ENCODE measurements around the gene PRR7.

PRR7 gene

DNA sequence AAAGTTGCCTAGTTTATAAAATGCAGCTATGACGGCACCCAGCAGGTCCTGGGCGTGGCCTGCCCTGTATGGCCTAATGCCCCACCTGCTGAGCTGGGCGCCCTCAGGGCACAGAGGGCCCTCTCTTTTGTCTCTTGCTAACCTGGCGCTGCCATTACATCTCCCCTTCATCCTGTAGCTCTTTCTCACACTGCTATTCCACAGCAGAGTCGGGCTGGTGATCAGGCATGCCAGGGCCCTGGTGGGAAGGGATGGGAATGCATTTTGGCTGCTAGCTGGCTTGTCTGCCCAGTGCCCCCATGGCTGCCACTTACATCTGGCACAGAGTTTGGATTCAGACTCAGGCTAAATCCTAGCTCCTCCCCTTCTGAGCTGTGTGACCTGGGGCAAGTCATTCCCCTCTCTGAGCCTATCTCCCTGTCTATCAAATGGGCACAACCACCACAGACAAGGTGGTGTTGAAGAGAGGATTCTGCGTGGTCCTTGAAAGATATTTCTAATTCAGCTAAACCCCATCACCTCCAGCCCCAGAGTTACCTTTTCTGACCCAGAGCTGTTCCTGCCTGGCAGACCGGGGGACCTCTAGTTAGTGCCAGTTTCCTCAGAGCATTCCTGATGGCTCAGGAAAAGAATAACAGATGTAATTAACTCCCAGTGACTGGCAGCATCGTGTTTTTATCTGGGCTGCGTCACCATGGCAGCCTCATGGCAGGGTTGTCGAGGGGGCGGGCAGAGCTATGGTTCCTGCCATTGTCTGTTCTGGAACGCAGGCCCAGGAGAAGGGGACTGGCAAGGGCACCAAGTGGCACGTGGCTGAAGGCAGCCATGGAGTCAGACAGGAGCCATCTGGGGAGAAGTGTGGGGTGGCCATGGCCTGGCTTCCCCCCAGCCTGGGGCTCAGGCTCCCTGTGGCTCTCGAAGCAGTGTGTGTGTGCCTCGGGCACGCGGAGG, 6.3 kb downstream of the PRR7 start:
- WGBS (ENCODE audit: extremely low coverage, insufficient coverage, low lambda C conversion rate) = no CpG with 5 or more reads among the region's 17 CpGs
- no peak overlapping the region for H3K23ac ChIP-seq (ENCODE audit: low read length)
- no peak overlapping the region for H3K18ac ChIP-seq (ENCODE audit: low read length)
- H3K9ac ChIP-seq (ENCODE audit: low read length) = no peak overlapping the region
- H3K4me3 ChIP-seq (ENCODE audit: low read length) = no peak overlapping the region
- no peak overlapping the region for H3K27ac ChIP-seq (ENCODE audit: low read depth, low read length)
- no peak for DNase-seq
- H2BK5ac ChIP-seq (ENCODE audit: low read length) = no peak overlapping the region
- H2BK15ac ChIP-seq (replicated peaks; ENCODE audit: low read depth) = no peak overlapping the region
- H2AK5ac ChIP-seq (ENCODE audit: low read length) = no peak overlapping the region
- H3K56ac ChIP-seq (ENCODE audit: low read length) = no peak overlapping the region
- H3K4ac ChIP-seq (ENCODE audit: low read depth, low read length) = no peak overlapping the region
- H4K8ac ChIP-seq (ENCODE audit: low read depth, low read length) = no peak overlapping the region
- peaks cover 3% of the 10 kb centered on the region for H3K36me3 ChIP-seq (ENCODE audit: control insufficient read depth, insufficient read depth, low read length)
- no peak overlapping the region for H3K4me2 ChIP-seq (ENCODE audit: low read length)
- no peaks in the 10 kb centered on the region for H3K27me3 ChIP-seq (ENCODE audit: insufficient read depth, low read length, poor library complexity)
- no peaks in the 10 kb centered on the region for H3K4me1 ChIP-seq (ENCODE audit: control insufficient read depth, low read depth, low read length)
- H4K5ac ChIP-seq (ENCODE audit: low read length) = no peak overlapping the region
- no peak overlapping the region for H2BK120ac ChIP-seq (ENCODE audit: low read depth, low read length)
- no peaks in the 10 kb centered on the region for H3K79me2 ChIP-seq (ENCODE audit: control insufficient read depth, insufficient read depth, low read length)
- H3K79me1 ChIP-seq (ENCODE audit: low read length) = no peaks in the 10 kb centered on the region

DNA sequence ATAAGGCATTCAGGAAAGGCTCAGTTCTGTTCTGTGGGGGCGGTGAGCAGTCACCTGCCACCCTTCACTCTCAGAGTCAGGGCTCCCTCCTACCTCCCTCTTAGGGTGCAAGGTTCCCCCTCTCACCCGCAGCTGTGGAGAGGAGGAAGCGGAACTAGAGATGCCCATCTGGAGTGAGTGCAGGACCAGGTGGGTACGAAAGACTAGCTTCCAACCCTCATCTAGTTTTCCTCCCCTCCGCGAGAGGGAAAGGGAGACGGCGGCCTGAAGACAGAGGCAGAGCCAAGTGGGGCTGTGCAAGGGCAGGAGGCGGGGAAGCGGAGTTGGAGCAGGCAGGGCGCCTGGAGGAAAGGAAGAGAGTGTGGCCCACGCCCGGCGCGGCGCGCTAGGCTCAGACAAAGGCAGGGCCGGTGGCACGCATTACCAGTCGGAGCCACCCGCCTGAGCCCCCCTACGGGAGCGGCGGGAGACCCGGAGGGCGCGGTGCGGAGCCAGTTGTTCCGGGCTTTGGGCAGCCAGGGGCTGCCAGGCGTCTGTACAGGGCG, 7.3 kb downstream of the PRR7 start:
- H3K36me3 ChIP-seq (ENCODE audit: control insufficient read depth, insufficient read depth, low read length) = peaks cover 6% of the 10 kb centered on the region
- no peak overlapping the region for H4K5ac ChIP-seq (ENCODE audit: low read length)
- no peak overlapping the region for H2BK15ac ChIP-seq (replicated peaks; ENCODE audit: low read depth)
- H3K23ac ChIP-seq (ENCODE audit: low read length) = peak overlapping the region; percentile 2
- H3K9ac ChIP-seq (ENCODE audit: low read length) = peak overlapping the region; percentile 67
- no peak for DNase-seq
- no peaks in the 10 kb centered on the region for H3K79me2 ChIP-seq (ENCODE audit: control insufficient read depth, insufficient read depth, low read length)
- no peaks in the 10 kb centered on the region for H3K79me1 ChIP-seq (ENCODE audit: low read length)
- H3K4me1 ChIP-seq (ENCODE audit: control insufficient read depth, low read depth, low read length) = no peaks in the 10 kb centered on the region
- no peak overlapping the region for H4K8ac ChIP-seq (ENCODE audit: low read depth, low read length)
- peak overlapping the region; percentile 76 for H3K4me2 ChIP-seq (ENCODE audit: low read length)
- H3K18ac ChIP-seq (ENCODE audit: low read length) = no peak overlapping the region
- no CpG with 5 or more reads among the region's 31 CpGs for WGBS (ENCODE audit: extremely low coverage, insufficient coverage, low lambda C conversion rate)
- H3K4ac ChIP-seq (ENCODE audit: low read depth, low read length) = no peak overlapping the region
- no peaks in the 10 kb centered on the region for H3K27me3 ChIP-seq (ENCODE audit: insufficient read depth, low read length, poor library complexity)
- no peak overlapping the region for H2AK5ac ChIP-seq (ENCODE audit: low read length)
- H3K27ac ChIP-seq (ENCODE audit: low read depth, low read length) = no peak overlapping the region
- H3K4me3 ChIP-seq (ENCODE audit: low read length) = no peak overlapping the region
- no peak overlapping the region for H2BK5ac ChIP-seq (ENCODE audit: low read length)
- peak overlapping the region; percentile 84 for H3K56ac ChIP-seq (ENCODE audit: low read length)
- no peak overlapping the region for H2BK120ac ChIP-seq (ENCODE audit: low read depth, low read length)

DNA sequence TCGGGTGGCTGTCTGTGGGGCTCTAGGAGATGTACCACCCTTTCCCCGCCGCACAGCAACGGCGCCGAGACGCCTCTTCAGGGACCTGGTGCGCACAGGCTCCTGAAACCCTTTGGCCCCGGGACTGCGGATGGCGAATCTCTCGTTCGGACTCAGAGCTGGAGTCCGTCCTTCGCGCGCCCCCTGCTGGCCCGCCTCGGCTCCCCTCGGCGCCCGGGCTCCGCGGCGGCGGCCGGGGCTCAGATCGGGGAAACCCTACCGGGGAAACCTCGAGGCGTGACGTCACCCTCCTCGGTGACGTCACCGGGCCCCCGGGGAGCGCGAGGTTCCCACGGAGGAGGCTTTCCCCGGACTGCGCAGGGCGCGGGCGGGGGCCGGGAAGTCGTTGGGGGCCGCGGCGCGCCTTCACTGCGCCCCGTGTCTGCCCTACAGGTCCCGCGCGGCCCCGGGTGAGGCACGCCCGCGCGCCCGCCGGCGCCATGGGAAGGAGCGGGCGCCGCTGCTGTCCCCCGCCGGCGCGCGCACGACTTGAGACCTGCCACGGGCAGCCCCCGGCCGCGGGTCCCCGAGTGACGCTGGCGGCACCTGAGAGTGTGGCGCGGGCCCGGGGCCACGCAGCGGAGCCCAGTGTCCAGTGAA, 7.9 kb downstream of the PRR7 start:
- peak overlapping the region; percentile 29 for H3K18ac ChIP-seq (ENCODE audit: low read length)
- no peak overlapping the region for H4K5ac ChIP-seq (ENCODE audit: low read length)
- peak overlapping the region; percentile 67 for H3K9ac ChIP-seq (ENCODE audit: low read length)
- H3K4me2 ChIP-seq (ENCODE audit: low read length) = peak overlapping the region; percentile 84
- no peaks in the 10 kb centered on the region for H3K79me2 ChIP-seq (ENCODE audit: control insufficient read depth, insufficient read depth, low read length)
- no peak overlapping the region for H2BK120ac ChIP-seq (ENCODE audit: low read depth, low read length)
- peaks cover 8% of the 10 kb centered on the region for H3K36me3 ChIP-seq (ENCODE audit: control insufficient read depth, insufficient read depth, low read length)
- H3K56ac ChIP-seq (ENCODE audit: low read length) = peak overlapping the region; percentile 86
- H4K8ac ChIP-seq (ENCODE audit: low read depth, low read length) = no peak overlapping the region
- H3K4ac ChIP-seq (ENCODE audit: low read depth, low read length) = no peak overlapping the region
- no CpG with 5 or more reads among the region's 84 CpGs for WGBS (ENCODE audit: extremely low coverage, insufficient coverage, low lambda C conversion rate)
- H3K79me1 ChIP-seq (ENCODE audit: low read length) = no peaks in the 10 kb centered on the region
- H3K4me3 ChIP-seq (ENCODE audit: low read length) = no peak overlapping the region
- peak; percentile 92 for DNase-seq
- peak overlapping the region; percentile 57 for H3K23ac ChIP-seq (ENCODE audit: low read length)
- H2BK5ac ChIP-seq (ENCODE audit: low read length) = no peak overlapping the region
- no peaks in the 10 kb centered on the region for H3K27me3 ChIP-seq (ENCODE audit: insufficient read depth, low read length, poor library complexity)
- H2AK5ac ChIP-seq (ENCODE audit: low read length) = no peak overlapping the region
- H3K27ac ChIP-seq (ENCODE audit: low read depth, low read length) = no peak overlapping the region
- H3K4me1 ChIP-seq (ENCODE audit: control insufficient read depth, low read depth, low read length) = no peaks in the 10 kb centered on the region
- no peak overlapping the region for H2BK15ac ChIP-seq (replicated peaks; ENCODE audit: low read depth)

DNA sequence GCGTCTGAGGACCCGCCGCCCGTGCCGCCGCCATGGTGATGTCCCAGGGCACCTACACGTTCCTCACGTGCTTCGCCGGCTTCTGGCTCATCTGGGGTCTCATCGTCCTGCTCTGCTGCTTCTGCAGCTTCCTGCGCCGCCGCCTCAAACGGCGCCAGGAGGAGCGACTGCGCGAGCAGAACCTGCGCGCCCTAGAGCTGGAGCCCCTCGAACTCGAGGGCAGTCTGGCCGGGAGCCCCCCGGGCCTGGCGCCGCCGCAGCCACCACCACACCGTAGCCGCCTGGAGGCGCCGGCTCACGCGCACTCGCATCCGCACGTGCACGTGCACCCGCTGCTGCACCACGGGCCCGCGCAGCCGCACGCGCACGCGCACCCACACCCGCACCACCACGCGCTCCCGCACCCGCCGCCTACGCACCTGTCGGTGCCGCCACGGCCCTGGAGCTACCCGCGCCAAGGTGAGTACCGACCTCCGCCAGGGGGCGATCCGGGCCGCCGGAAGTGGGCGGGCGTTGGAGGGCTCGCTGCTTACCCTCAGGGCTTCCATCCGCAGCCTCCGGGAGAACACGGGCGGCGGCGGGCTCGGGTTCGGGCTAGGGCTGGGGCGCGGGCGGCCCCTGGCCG, 8.5 kb downstream of the PRR7 start:
- no peaks in the 10 kb centered on the region for H3K79me2 ChIP-seq (ENCODE audit: control insufficient read depth, insufficient read depth, low read length)
- peaks cover 11% of the 10 kb centered on the region for H3K36me3 ChIP-seq (ENCODE audit: control insufficient read depth, insufficient read depth, low read length)
- no peak overlapping the region for H4K5ac ChIP-seq (ENCODE audit: low read length)

DNA sequence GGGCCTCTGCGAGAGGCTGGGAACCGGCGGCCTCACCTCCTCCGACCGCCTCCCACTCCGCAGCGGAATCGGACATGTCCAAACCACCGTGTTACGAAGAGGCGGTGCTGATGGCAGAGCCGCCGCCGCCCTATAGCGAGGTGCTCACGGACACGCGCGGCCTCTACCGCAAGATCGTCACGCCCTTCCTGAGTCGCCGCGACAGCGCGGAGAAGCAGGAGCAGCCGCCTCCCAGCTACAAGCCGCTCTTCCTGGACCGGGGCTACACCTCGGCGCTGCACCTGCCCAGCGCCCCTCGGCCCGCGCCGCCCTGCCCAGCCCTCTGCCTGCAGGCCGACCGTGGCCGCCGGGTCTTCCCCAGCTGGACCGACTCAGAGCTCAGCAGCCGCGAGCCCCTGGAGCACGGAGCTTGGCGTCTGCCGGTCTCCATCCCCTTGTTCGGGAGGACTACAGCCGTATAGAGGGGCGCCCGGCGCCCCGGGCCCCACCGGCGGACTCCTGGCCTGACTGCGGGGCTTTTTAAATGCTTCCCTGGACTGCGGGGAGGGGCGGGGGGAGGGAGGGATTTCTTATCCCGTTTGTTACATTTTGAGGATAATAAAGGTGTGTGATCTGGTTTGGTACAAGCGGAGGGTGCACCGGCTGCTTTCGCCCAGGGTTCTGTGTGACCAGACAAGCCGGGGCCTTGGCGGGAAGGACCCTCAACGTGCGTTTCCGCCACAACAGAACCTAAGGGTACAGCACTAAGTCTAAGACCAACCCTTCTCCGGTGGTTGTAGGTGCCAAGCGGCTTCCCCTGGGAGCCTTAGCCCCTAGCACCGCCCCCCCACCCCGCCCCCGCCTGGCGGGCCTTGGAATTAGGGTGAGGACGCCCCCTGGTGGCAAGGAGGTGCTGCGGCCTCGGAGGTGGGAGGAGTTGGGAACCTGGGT, 9.3 kb downstream of the PRR7 start:
- Histone ChIP-seq H3K23ac (ENCODE audit: low read length) (no peak overlapping the region), H2AK5ac (ENCODE audit: low read length) (no peak overlapping the region), H3K9ac (ENCODE audit: low read length) (peak overlapping the region; percentile 63), H4K5ac (ENCODE audit: low read length) (no peak overlapping the region), H2BK15ac (replicated peaks; ENCODE audit: low read depth) (no peak overlapping the region), H3K4me3 (ENCODE audit: low read length) (no peak overlapping the region), H3K4me2 (ENCODE audit: low read length) (peak overlapping the region; percentile 70), H2BK5ac (ENCODE audit: low read length) (no peak overlapping the region), H3K79me1 (ENCODE audit: low read length) (no peaks in the 10 kb centered on the region), H2BK120ac (ENCODE audit: low read depth, low read length) (no peak overlapping the region), H3K27ac (ENCODE audit: low read depth, low read length) (peak overlapping the region; percentile 66), H3K4ac (ENCODE audit: low read depth, low read length) (no peak overlapping the region), H4K8ac (ENCODE audit: low read depth, low read length) (no peak overlapping the region), H3K27me3 (ENCODE audit: insufficient read depth, low read length, poor library complexity) (no peaks in the 10 kb centered on the region), H3K56ac (ENCODE audit: low read length) (peak overlapping the region; percentile 84), H3K18ac (ENCODE audit: low read length) (peak overlapping the region; percentile 23), H3K4me1 (ENCODE audit: control insufficient read depth, low read depth, low read length) (no peaks in the 10 kb centered on the region), H3K79me2 (ENCODE audit: control insufficient read depth, insufficient read depth, low read length) (no peaks in the 10 kb centered on the region), H3K36me3 (ENCODE audit: control insufficient read depth, insufficient read depth, low read length) (peaks cover 15% of the 10 kb centered on the region)
- DNase-seq = peak; percentile 94
- no CpG with 5 or more reads among the region's 76 CpGs for WGBS (ENCODE audit: extremely low coverage, insufficient coverage, low lambda C conversion rate)

More for the DNA sequence above, 8.5 kb downstream of the PRR7 start:
- no CpG with 5 or more reads among the region's 80 CpGs for WGBS (ENCODE audit: extremely low coverage, insufficient coverage, low lambda C conversion rate)
- Histone ChIP-seq H3K79me1 (ENCODE audit: low read length) (no peaks in the 10 kb centered on the region), H3K56ac (ENCODE audit: low read length) (peak overlapping the region; percentile 86), H2BK120ac (ENCODE audit: low read depth, low read length) (no peak overlapping the region), H3K4me1 (ENCODE audit: control insufficient read depth, low read depth, low read length) (no peaks in the 10 kb centered on the region), H2BK15ac (replicated peaks; ENCODE audit: low read depth) (no peak overlapping the region), H2BK5ac (ENCODE audit: low read length) (no peak overlapping the region), H3K23ac (ENCODE audit: low read length) (peak overlapping the region; percentile 57), H3K4me3 (ENCODE audit: low read length) (no peak overlapping the region), H3K27me3 (ENCODE audit: insufficient read depth, low read length, poor library complexity) (no peaks in the 10 kb centered on the region), H3K4me2 (ENCODE audit: low read length) (peak overlapping the region; percentile 84), H3K18ac (ENCODE audit: low read length) (peak overlapping the region; percentile 29), H4K8ac (ENCODE audit: low read depth, low read length) (no peak overlapping the region), H3K9ac (ENCODE audit: low read length) (peak overlapping the region; percentile 67), H2AK5ac (ENCODE audit: low read length) (no peak overlapping the region), H3K4ac (ENCODE audit: low read depth, low read length) (no peak overlapping the region), H3K27ac (ENCODE audit: low read depth, low read length) (peak overlapping the region; percentile 32)
- DNase-seq = peak; percentile 90
